Karpas-422 (cell line): Measurements from ENCODE around the gene SPATA4. TPM values are rescaled to one million over a fixed set of nuclear protein-coding genes. Genes with fewer than 3 reads are reported as not detected.
"Not testable (repeated sequence)": the region's sequence is repeated elsewhere in the genome, so short reads cannot be mapped to it uniquely, and the experiment has no call there.

Experiments
- DNase-seq: peaks from one replicate; pipeline ENCODE4 v3.0.0-alpha.2; 2015
- H2AFZ ChIP-seq: fragments of 200-600 bp; sonication (generic); 2 replicates; pipeline ENCODE4 v1.6.1; 2014; ENCODE audit warnings: antibody characterized with exemption, low read length, mixed read lengths
- H3K27ac ChIP-seq: fragments of 200-600 bp; sonication (generic); 2 replicates; pipeline ENCODE4 v1.5.1; 2014; ENCODE audit warnings: mild to moderate bottlenecking, low read length, moderate library complexity
- H3K27me3 ChIP-seq: fragments of 200-600 bp; sonication (generic); 2 replicates; pipeline ENCODE4 v1.6.1; 2014; ENCODE audit warnings: low read length, mixed read lengths
- H3K36me3 ChIP-seq: fragments of 200-600 bp; sonication (generic); 2 replicates; pipeline ENCODE4 v1.6.1; 2014; ENCODE audit warnings: low read length, mixed read lengths; ENCODE audit not compliant: insufficient read depth
- H3K4me1 ChIP-seq: fragments of 200-600 bp; sonication (generic); 2 replicates; pipeline ENCODE4 v1.6.1; 2014; ENCODE audit warnings: mild to moderate bottlenecking, low read length, mixed read lengths
- H3K4me2 ChIP-seq: fragments of 200-600 bp; sonication (generic); 2 replicates; pipeline ENCODE4 v1.6.1; 2014; ENCODE audit warnings: low read length, low read depth, mild to moderate bottlenecking; ENCODE audit not compliant: poor library complexity, severe bottlenecking
- H3K4me3 ChIP-seq: fragments of 200-600 bp; sonication (generic); 2 replicates; pipeline ENCODE4 v1.5.1; 2014; ENCODE audit warnings: mild to moderate bottlenecking, antibody characterized with exemption, low read length, mixed read lengths
- H3K79me2 ChIP-seq: fragments of 200-600 bp; sonication (generic); 2 replicates; pipeline ENCODE4 v1.6.1; 2014; ENCODE audit warnings: mild to moderate bottlenecking, low read length, mixed read lengths
- H3K9ac ChIP-seq: fragments of 200-600 bp; sonication (generic); 2 replicates; pipeline ENCODE4 v1.6.0; 2014; ENCODE audit warnings: low read length
- H3K9me2 ChIP-seq: fragments of 200-600 bp; sonication (generic), shearing (Covaris generic); replicated peaks from 2 replicates; pipeline ENCODE4 v1.6.0; 2014; ENCODE audit warnings: mild to moderate bottlenecking, low read length, moderate library complexity; ENCODE audit not compliant: insufficient read depth
- H3K9me3 ChIP-seq: fragments of 300-700, 200-600 bp; sonication (generic); 2 replicates; pipeline ENCODE4 v1.6.1; 2014; ENCODE audit warnings: low read length, mixed read lengths
- H4K20me1 ChIP-seq: fragments of 200-600 bp; sonication (generic); 2 replicates; pipeline ENCODE4 v1.6.1; 2014; ENCODE audit warnings: mild to moderate bottlenecking, antibody characterized with exemption, low read length, low read depth; ENCODE audit not compliant: insufficient read depth
- total RNA-seq: library from RNA; depleted of rRNA; stranded (reverse); fragments of >200 nt; shearing (Covaris generic); gene quantifications from 2 replicates; pipeline ENCODE4 v1.2.3, GENCODE V29; 2014; ENCODE audit warnings: low replicate concordance

The SPATA4 gene
- total RNA-seq, 1 experiment from 2014 or later = not detected

GRCh38 chr4:176226736-176227135 lies 31.4 kb upstream of the SPATA4 start:
- Histone ChIP-seq H3K4me1 (no peaks in the 10 kb centered on the region), H3K27ac (no peak overlapping the region), H3K27me3 (no peaks in the 10 kb centered on the region), H3K9me3 (no peaks in the 10 kb centered on the region), H3K9ac (no peak overlapping the region), H2AFZ (no peak overlapping the region), H4K20me1 (no peaks in the 10 kb centered on the region), H3K9me2 (no peaks in the 10 kb centered on the region), H3K79me2 (no peaks in the 10 kb centered on the region), H3K4me2 (no peak overlapping the region), H3K4me3 (no peak overlapping the region), H3K36me3 (no peaks in the 10 kb centered on the region)
- no peak for DNase-seq

- no peaks in the 10 kb centered on the region for H3K27me3 ChIP-seq
- no peak for DNase-seq
- no peak overlapping the region for H2AFZ ChIP-seq
- H3K9ac ChIP-seq = no peak overlapping the region
- H3K9me2 ChIP-seq = no peaks in the 10 kb centered on the region
- no peaks in the 10 kb centered on the region for H3K9me3 ChIP-seq
- no peak overlapping the region for H3K27ac ChIP-seq
- no peaks in the 10 kb centered on the region for H3K36me3 ChIP-seq
- H4K20me1 ChIP-seq = no peaks in the 10 kb centered on the region
- no peak overlapping the region for H3K4me3 ChIP-seq
- H3K4me1 ChIP-seq = no peaks in the 10 kb centered on the region
- H3K79me2 ChIP-seq = no peaks in the 10 kb centered on the region
- H3K4me2 ChIP-seq = no peak overlapping the region
Measured at GRCh38 chr4:176223561-176223960, 28.2 kb upstream of the SPATA4 start.

- Histone ChIP-seq H3K4me1 (no peaks in the 10 kb centered on the region), H3K27me3 (no peaks in the 10 kb centered on the region), H3K9me2 (no peaks in the 10 kb centered on the region), H3K79me2 (no peaks in the 10 kb centered on the region), H3K36me3 (no peaks in the 10 kb centered on the region), H3K27ac (no peak overlapping the region), H3K9ac (no peak overlapping the region), H2AFZ (no peak overlapping the region), H3K4me3 (no peak overlapping the region), H4K20me1 (no peaks in the 10 kb centered on the region), H3K4me2 (no peak overlapping the region), H3K9me3 (no peaks in the 10 kb centered on the region)
- no peak for DNase-seq
Measured at GRCh38 chr4:176222149-176222548, 26.8 kb upstream of the SPATA4 start.

GRCh38 chr4:176217510-176217909 lies 22.1 kb upstream of the SPATA4 start:
- Histone ChIP-seq H3K9me3 (no peaks in the 10 kb centered on the region), H3K9ac (no peak overlapping the region), H3K4me2 (no peak overlapping the region), H3K27ac (no peak overlapping the region), H4K20me1 (no peaks in the 10 kb centered on the region), H3K79me2 (no peaks in the 10 kb centered on the region), H3K36me3 (no peaks in the 10 kb centered on the region), H3K9me2 (no peaks in the 10 kb centered on the region), H3K4me1 (no peaks in the 10 kb centered on the region), H3K27me3 (no peaks in the 10 kb centered on the region), H2AFZ (no peak overlapping the region), H3K4me3 (no peak overlapping the region)
- DNase-seq = no peak

- not testable (repeated sequence) for H3K27ac ChIP-seq, DNase-seq
- peaks cover 10% of the 10 kb centered on the region for H3K4me1 ChIP-seq
Measured at GRCh38 chr4:176212351-176212750, 17.0 kb upstream of the SPATA4 start.

GRCh38 chr4:176210579-176211296 lies 15.4 kb upstream of the SPATA4 start:
- Histone ChIP-seq H3K4me3 (no peak overlapping the region), H4K20me1 (no peaks in the 10 kb centered on the region), H3K27ac (no peak overlapping the region), H3K79me2 (no peaks in the 10 kb centered on the region), H3K27me3 (no peaks in the 10 kb centered on the region), H3K4me2 (no peak overlapping the region), H3K36me3 (no peaks in the 10 kb centered on the region), H3K9me2 (no peaks in the 10 kb centered on the region), H3K4me1 (peaks cover 12% of the 10 kb centered on the region), H3K9me3 (no peaks in the 10 kb centered on the region), H2AFZ (no peak overlapping the region), H3K9ac (no peak overlapping the region)
- no peak for DNase-seq

More at GRCh38 chr4:176212351-176212750, 17.0 kb upstream of the SPATA4 start:
- not testable (repeated sequence) for H2AFZ ChIP-seq, H3K9me2 ChIP-seq, H3K4me2 ChIP-seq, H3K27me3 ChIP-seq, H3K9me3 ChIP-seq, H3K9ac ChIP-seq, H3K36me3 ChIP-seq, H4K20me1 ChIP-seq, H3K4me3 ChIP-seq, H3K79me2 ChIP-seq

GRCh38 chr4:176210101-176210500 lies 14.7 kb upstream of the SPATA4 start:
- Histone ChIP-seq H3K27me3 (no peaks in the 10 kb centered on the region), H3K36me3 (no peaks in the 10 kb centered on the region), H3K4me3 (no peak overlapping the region), H3K9me2 (no peaks in the 10 kb centered on the region), H3K4me1 (peaks cover 18% of the 10 kb centered on the region), H2AFZ (no peak overlapping the region), H3K9ac (no peak overlapping the region), H3K9me3 (no peaks in the 10 kb centered on the region), H3K27ac (no peak overlapping the region), H3K4me2 (no peak overlapping the region), H4K20me1 (no peaks in the 10 kb centered on the region), H3K79me2 (no peaks in the 10 kb centered on the region)
- DNase-seq = no peak

GRCh38 chr4:176209535-176209934 lies 14.2 kb upstream of the SPATA4 start:
- no peaks in the 10 kb centered on the region for H4K20me1 ChIP-seq
- peaks cover 24% of the 10 kb centered on the region for H3K4me1 ChIP-seq
- no peak overlapping the region for H3K27ac ChIP-seq
- no peaks in the 10 kb centered on the region for H3K27me3 ChIP-seq
- H3K79me2 ChIP-seq = no peaks in the 10 kb centered on the region
- H3K36me3 ChIP-seq = no peaks in the 10 kb centered on the region
- no peak for DNase-seq
- no peaks in the 10 kb centered on the region for H3K9me2 ChIP-seq
- no peak overlapping the region for H3K4me3 ChIP-seq
- H3K9me3 ChIP-seq = no peaks in the 10 kb centered on the region
- no peak overlapping the region for H3K9ac ChIP-seq
- no peak overlapping the region for H2AFZ ChIP-seq
- no peak overlapping the region for H3K4me2 ChIP-seq
